ENCODE results near the gene SIL1. TPM values are rescaled to one million over a fixed set of nuclear protein-coding genes. Genes with fewer than 3 reads are reported as not detected.
A peak's percentile ranks its signal among the peaks of the same experiment; 100 is the strongest.

Gene SIL1
- polyA plus RNA-seq, 1 donor (not counting 4 experiments of a cell fraction or from before 2014, with no cell fraction given), result 45.4 TPM

DNA sequence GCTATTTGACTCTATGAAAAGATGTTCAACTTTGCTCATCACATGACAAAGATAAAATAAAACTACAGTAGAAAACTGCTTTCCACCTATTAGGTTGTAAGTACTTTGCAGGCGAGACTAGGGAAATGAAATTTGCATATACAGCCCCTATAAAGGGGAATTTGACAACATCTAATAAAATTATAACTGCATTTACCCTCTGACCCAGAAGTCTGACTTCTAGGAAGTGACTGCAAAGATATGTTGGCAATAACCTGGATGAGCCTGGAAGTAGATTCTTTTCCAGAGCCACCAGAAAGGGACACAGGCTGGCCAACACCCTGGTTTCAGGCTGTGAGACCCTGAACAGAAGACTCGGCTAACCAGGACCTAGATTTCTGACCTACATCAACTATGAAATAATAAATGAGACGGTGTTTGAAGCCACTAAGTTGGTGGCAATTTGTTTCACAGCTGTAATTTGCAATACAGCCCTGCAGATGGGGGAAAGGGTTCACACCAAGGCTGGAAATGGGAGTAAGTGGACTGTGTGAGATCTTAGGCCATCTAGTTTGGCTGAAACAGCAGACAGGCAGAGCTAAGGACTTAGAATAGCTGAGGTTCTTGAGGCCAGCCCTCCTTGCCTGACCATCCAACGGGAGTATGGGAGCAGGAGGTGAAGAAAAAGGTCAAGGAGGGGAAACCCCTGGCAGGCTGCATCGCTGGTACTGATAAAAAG is 106.6 kb downstream of the SIL1 start:
- H3K4me3 ChIP-seq (ENCODE audit: control insufficient read depth in 2 of 3, extremely low read depth in 1 of 3, insufficient read depth in 2 of 3, low read depth in 1 of 3, low read length in 3 of 3), result no peak overlapping the region
- H2AFZ ChIP-seq (ENCODE audit: control insufficient read depth, low read length), result no peak overlapping the region
- H3K27me3 ChIP-seq (ENCODE audit: control insufficient read depth, extremely low read depth, insufficient read depth, low read length), result no peaks in the 10 kb centered on the region
- H3K4me1 ChIP-seq (ENCODE audit: control insufficient read depth, extremely low read depth, insufficient read depth, low read length), result no peaks in the 10 kb centered on the region
- dilution Hi-C loops (cut with MboI; ENCODE audit: extremely low pct_ligation_motif_present, low sequenced_read_pairs), result no loop called here
- H3K9me3 ChIP-seq (ENCODE audit: control insufficient read depth, low read depth, low read length), result no peaks in the 10 kb centered on the region
- TF ChIP-seq, protein P1, sequence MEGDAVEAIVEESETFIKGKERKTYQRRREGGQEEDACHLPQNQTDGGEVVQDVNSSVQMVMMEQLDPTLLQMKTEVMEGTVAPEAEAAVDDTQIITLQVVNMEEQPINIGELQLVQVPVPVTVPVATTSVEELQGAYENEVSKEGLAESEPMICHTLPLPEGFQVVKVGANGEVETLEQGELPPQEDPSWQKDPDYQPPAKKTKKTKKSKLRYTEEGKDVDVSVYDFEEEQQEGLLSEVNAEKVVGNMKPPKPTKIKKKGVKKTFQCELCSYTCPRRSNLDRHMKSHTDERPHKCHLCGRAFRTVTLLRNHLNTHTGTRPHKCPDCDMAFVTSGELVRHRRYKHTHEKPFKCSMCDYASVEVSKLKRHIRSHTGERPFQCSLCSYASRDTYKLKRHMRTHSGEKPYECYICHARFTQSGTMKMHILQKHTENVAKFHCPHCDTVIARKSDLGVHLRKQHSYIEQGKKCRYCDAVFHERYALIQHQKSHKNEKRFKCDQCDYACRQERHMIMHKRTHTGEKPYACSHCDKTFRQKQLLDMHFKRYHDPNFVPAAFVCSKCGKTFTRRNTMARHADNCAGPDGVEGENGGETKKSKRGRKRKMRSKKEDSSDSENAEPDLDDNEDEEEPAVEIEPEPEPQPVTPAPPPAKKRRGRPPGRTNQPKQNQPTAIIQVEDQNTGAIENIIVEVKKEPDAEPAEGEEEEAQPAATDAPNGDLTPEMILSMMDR (optimal IDR thresholded peaks at IDR 0.05 in 1 of 3, IDR thresholded peaks at IDR 0.05 in 1 of 3, conservative IDR thresholded peaks at IDR 0.05 in 1 of 3; ENCODE audit: extremely low read depth in 1 of 3, insufficient read depth in 2 of 3, low read length in 3 of 3), result peak in 1 of 3 experiments; percentile 19
- TF ChIP-seq EZH2 (IDR thresholded peaks at IDR 0.05; ENCODE audit: low read length), result no peak
- H3K79me2 ChIP-seq (ENCODE audit: control insufficient read depth, insufficient read depth, low read length), result no peaks in the 10 kb centered on the region
- peaks cover 0 to 3% of the 10 kb centered on the region in 2 experiments for H3K36me3 ChIP-seq (ENCODE audit: control insufficient read depth in 2 of 2, extremely low read depth in 1 of 2, insufficient read depth in 2 of 2, low read length in 2 of 2)
- no peak overlapping the region for H3K9ac ChIP-seq (ENCODE audit: control insufficient read depth, extremely low read depth, insufficient read depth, low read length)
- H3K27ac ChIP-seq (ENCODE audit: control insufficient read depth, insufficient read depth, low read length), result no peak overlapping the region
- H3K4me2 ChIP-seq (ENCODE audit: control insufficient read depth, extremely low read depth, insufficient read depth, low read depth, low read length), result no peak overlapping the region
- no peak for FAIRE-seq
- DNase-seq (ENCODE audit: low read depth, low spot score), result no peak
- no peaks in the 10 kb centered on the region for H4K20me1 ChIP-seq (ENCODE audit: control insufficient read depth, extremely low read depth, insufficient read depth, low read length)
- H3K9me1 ChIP-seq (ENCODE audit: control insufficient read depth, extremely low read depth, insufficient read depth, low read length), result no peaks in the 10 kb centered on the region

DNA sequence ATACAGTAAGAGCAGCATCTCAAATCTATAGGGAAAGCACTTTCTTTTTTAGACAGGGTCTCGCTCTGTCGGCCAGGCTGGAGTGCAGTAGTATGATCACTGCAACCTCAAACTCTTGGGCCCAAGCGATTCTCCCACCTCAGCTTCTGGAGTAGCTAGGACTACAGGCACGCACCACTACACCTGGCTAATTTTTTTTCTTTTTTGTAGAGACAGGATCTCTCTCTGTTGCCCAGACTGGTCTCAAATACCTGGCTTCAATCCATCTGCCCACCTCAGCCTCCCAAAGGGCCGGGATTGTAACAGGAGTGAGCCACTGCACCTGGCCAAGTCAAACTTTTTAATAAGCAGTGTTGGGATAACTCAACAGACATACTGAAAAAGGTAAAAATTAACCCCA is 107.6 kb downstream of the SIL1 start:
- no peaks in the 10 kb centered on the region for H3K9me1 ChIP-seq (ENCODE audit: control insufficient read depth, extremely low read depth, insufficient read depth, low read length)
- no peaks in the 10 kb centered on the region for H3K27me3 ChIP-seq (ENCODE audit: control insufficient read depth, extremely low read depth, insufficient read depth, low read length)
- H3K36me3 ChIP-seq (ENCODE audit: control insufficient read depth in 2 of 2, extremely low read depth in 1 of 2, insufficient read depth in 2 of 2, low read length in 2 of 2), result peaks cover 0 to 3% of the 10 kb centered on the region in 2 experiments
- dilution Hi-C loops (cut with MboI; ENCODE audit: extremely low pct_ligation_motif_present, low sequenced_read_pairs), result no loop called here
- DNase-seq (ENCODE audit: low read depth, low spot score) (no peak), FAIRE-seq (no peak)
- H3K27ac ChIP-seq (ENCODE audit: control insufficient read depth, insufficient read depth, low read length), result no peak overlapping the region
- no peak overlapping the region for H3K4me2 ChIP-seq (ENCODE audit: control insufficient read depth, extremely low read depth, insufficient read depth, low read depth, low read length)
- H3K79me2 ChIP-seq (ENCODE audit: control insufficient read depth, insufficient read depth, low read length), result no peaks in the 10 kb centered on the region
- TF ChIP-seq, protein P1 (optimal IDR thresholded peaks at IDR 0.05 in 1 of 3, IDR thresholded peaks at IDR 0.05 in 1 of 3, conservative IDR thresholded peaks at IDR 0.05 in 1 of 3; ENCODE audit: extremely low read depth in 1 of 3, insufficient read depth in 2 of 3, low read length in 3 of 3), result no peak
- no peak for TF ChIP-seq EZH2 (IDR thresholded peaks at IDR 0.05; ENCODE audit: low read length)
- no peaks in the 10 kb centered on the region for H3K9me3 ChIP-seq (ENCODE audit: control insufficient read depth, low read depth, low read length)
- no peak overlapping the region for H2AFZ ChIP-seq (ENCODE audit: control insufficient read depth, low read length)
- no peaks in the 10 kb centered on the region for H3K4me1 ChIP-seq (ENCODE audit: control insufficient read depth, extremely low read depth, insufficient read depth, low read length)
- H3K9ac ChIP-seq (ENCODE audit: control insufficient read depth, extremely low read depth, insufficient read depth, low read length), result no peak overlapping the region
- no peaks in the 10 kb centered on the region for H4K20me1 ChIP-seq (ENCODE audit: control insufficient read depth, extremely low read depth, insufficient read depth, low read length)
- no peak overlapping the region for H3K4me3 ChIP-seq (ENCODE audit: control insufficient read depth in 2 of 3, extremely low read depth in 1 of 3, insufficient read depth in 2 of 3, low read depth in 1 of 3, low read length in 3 of 3)
